Vagina (tissue), 2 donors: ENCODE data around the gene C1QL1.

Experiments used
- CTCF ChIP-seq, 3 experiments: fragments of 450-650 bp in 2 of 3; fragments of 200-600 bp in 1 of 3; sonication (generic) in 1 of 3; IDR thresholded peaks; one replicate each; pipeline ENCODE4 v1.5.1; 2017 to 2019; ENCODE audit warnings: antibody characterized with exemption in 3 of 3, mild to moderate bottlenecking in 2 of 3, moderate library complexity in 2 of 3
- POLR2A ChIP-seq, 2 donors: fragments of 450-650 bp; IDR thresholded peaks; one replicate each; pipeline ENCODE4 v1.6.1; 2017; ENCODE audit warnings: antibody characterized with exemption in 2 of 2, mild to moderate bottlenecking in 2 of 2, moderate library complexity in 2 of 2
- POLR2AphosphoS5 ChIP-seq, 2 donors: sonication (generic); formaldehyde crosslinking; IDR thresholded peaks; one replicate each; pipeline ENCODE4 v1.9.0; 2017; ENCODE audit warnings: antibody characterized with exemption in 2 of 2, mild to moderate bottlenecking in 2 of 2, low read depth in 1 of 2; ENCODE audit not compliant: insufficient read depth in 1 of 2

- no peak for TF ChIP-seq CTCF (IDR thresholded peaks at IDR 0.05)
- TF ChIP-seq POLR2A (IDR thresholded peaks at IDR 0.05) = no peak
- TF ChIP-seq POLR2AphosphoS5 (IDR thresholded peaks at IDR 0.05; ENCODE audit: insufficient read depth in 1 of 2, low read depth in 1 of 2) = no peak
These were observed 39.0 kb downstream of the C1QL1 start for GRCh38 chr17:44928950-44929720.
